ENCODE measurements around the gene PNPO. TPM values are rescaled to one million over a fixed set of nuclear protein-coding genes. Genes with fewer than 3 reads are reported as not detected.

The PNPO gene
- total RNA-seq (2012; rRNA removed) (32.5 and 34.1 TPM in 2 replicates), polyA plus RNA-seq (2012; rRNA removed) (13.6 and 13.9 TPM in 2 replicates), Bru-seq, nascent RNA (percentile 60 among the genes with signal in this experiment), BruChase-seq, experiment 1, labeled RNA remaining after a 6-hour chase (percentile 77 among the genes with signal in this experiment), BruChase-seq, experiment 2, labeled RNA remaining after a 2-hour chase (percentile 64 among the genes with signal in this experiment)
- polyA plus RNA-seq (2012; cell fraction: cytosol; rRNA removed): 11.0 and 37.1 TPM in 2 replicates
- polyA plus RNA-seq (2012; cell fraction: nucleus; rRNA removed; ENCODE audit: low replicate concordance): 5.8 and 9.0 TPM in 2 replicates
- long read RNA-seq, transcript PNPO-217 (7 exons, 3,465 nt): major isoform, 23 of 28 reads
- long read RNA-seq, partial matches to known transcripts: 2 of 28 reads
- long read RNA-seq, other reads (novel, unspliced or antisense): 0 of 28 reads

DNA sequence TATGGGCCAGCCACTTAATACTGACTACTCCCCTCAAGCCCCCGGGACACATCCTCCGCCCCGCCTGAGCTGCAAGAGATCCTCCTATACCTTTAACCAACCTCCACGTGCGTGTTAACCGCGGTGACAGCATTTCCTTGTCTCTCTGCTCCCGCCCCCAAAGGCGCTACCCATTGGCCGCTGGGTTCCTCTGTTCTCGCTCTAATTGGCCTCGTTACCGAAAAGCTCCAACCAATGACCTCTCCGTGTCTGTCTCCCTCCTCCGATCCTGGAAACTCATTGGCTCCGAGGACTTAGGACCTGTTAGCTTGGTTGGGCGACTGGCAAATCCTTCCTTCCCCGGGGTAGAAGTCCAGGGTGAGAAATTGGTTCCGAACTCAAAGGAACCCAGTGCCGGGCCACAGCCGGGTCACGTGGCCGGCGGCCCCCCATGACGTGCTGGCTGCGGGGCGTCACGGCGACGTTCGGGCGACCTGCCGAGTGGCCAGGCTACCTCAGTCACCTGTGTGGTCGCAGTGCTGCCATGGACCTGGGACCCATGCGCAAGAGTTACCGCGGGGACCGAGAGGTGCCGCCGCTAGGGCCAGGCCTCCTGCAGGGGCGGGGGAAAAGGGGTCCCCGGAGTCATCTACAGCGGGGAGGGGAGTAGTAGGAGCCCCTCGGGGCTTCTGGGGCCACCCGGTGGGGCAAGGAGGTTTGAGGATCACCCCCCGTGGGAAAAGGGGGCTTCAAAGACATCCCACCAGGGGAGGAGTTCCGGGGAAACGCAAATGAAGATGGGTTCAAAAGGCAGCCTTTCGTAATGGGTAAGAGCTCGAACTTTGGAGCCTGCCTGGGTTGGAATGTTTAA is at the start of gene PNPO:
Gene PNPO (plus strand): TSS at position 326 of the 850 bp plus-strand sequence. CDS start 105 bp downstream, at position 431.
- Histone ChIP-seq H2AK5ac (ENCODE audit: low read depth, low read length) (peak within 1 kb of the TSS; percentile 89), H4K20me1 (ENCODE audit: insufficient read depth, low read length) (no peaks in the 10 kb centered on the region), H3K9ac (ENCODE audit: low read depth, low read length) (peak within 1 kb of the TSS; percentile 42), H3K9me1 (ENCODE audit: insufficient read depth, low read length) (peaks cover 8% of the 10 kb centered on the region; the same call in 1 of the 2 replicates), H2BK120ac (ENCODE audit: low read depth, low read length) (peak within 1 kb of the TSS; percentile 49; the same call in 1 of the 2 replicates), H4K8ac (ENCODE audit: low read depth in 2 of 2, low read length in 2 of 2) (peak within 1 kb of the TSS; percentile 95 to 97), H3K14ac (replicated peaks; ENCODE audit: low read depth, low read length) (peak within 1 kb of the TSS; percentile 80), H3K4me1 (ENCODE audit: control insufficient read depth, insufficient read depth, low read length) (peaks cover 2% of the 10 kb centered on the region; the same call in 1 of the 2 replicates), H3K56ac (ENCODE audit: extremely low read depth, insufficient read depth, low read length) (peak within 1 kb of the TSS; percentile 8; the same call in 1 of the 2 replicates), H3K27me3 (ENCODE audit: control insufficient read depth, insufficient read depth, low read length) (no peaks in the 10 kb centered on the region), H2BK5ac (ENCODE audit: low read depth, low read length, poor library complexity, severe bottlenecking) (no peak within 1 kb of the TSS), H2AFZ (replicated peaks; ENCODE audit: low read length, poor library complexity) (peak within 1 kb of the TSS; percentile 93), H4K91ac (ENCODE audit: insufficient read depth, low read depth, low read length) (peak within 1 kb of the TSS; percentile 64), H3K4me3 (ENCODE audit: insufficient read depth, low read depth, low read length) (peak within 1 kb of the TSS; percentile 70), H3K4me2 (ENCODE audit: low read depth, low read length) (peak within 1 kb of the TSS; percentile 84), H3K9me3 (ENCODE audit: control insufficient read depth, insufficient read depth, low read length) (no peaks in the 10 kb centered on the region), H3K23ac (ENCODE audit: low read depth, low read length) (peak within 1 kb of the TSS; percentile 48; the same call in 1 of the 2 replicates), H4K5ac (ENCODE audit: low read depth, low read length) (peak within 1 kb of the TSS; percentile 82), H3K79me1 (ENCODE audit: low read depth in 1 of 2, low read length in 2 of 2) (peaks cover 8 to 22% of the 10 kb centered on the region in 2 experiments), H3K36me3 (ENCODE audit: control insufficient read depth, insufficient read depth, low read length) (peaks cover 2% of the 10 kb centered on the region), H2BK20ac (ENCODE audit: low read depth, low read length) (no peak within 1 kb of the TSS), H3K27ac (ENCODE audit: insufficient read depth, low read length) (peak within 1 kb of the TSS; percentile 39; the same call in 1 of the 2 replicates), H2BK15ac (ENCODE audit: low read depth, low read length) (peak within 1 kb of the TSS; percentile 41; the same call in 2 of the 3 replicates), H3K18ac (ENCODE audit: low read depth, low read length) (no peak within 1 kb of the TSS), H2AK9ac (replicated peaks; ENCODE audit: low read depth, low read length, poor library complexity) (peak within 1 kb of the TSS; percentile 88), H3K4ac (ENCODE audit: low read depth, low read length) (peak within 1 kb of the TSS; percentile 76)
- intact Hi-C loops (cut with micrococcal nuclease): loop anchor here (1.0 kb wide), 1 partner anchor 45 kb away; the partner anchor contains the start of gene SP2
- no peak for TF ChIP-seq RCOR1 (IDR thresholded peaks at IDR 0.05; ENCODE audit: insufficient replicate concordance, low read length)
- peak; percentile 36; the same call in 1 of the 2 replicates for TF ChIP-seq RFX5 (IDR thresholded peaks at IDR 0.05; ENCODE audit: low read depth, low read length)
- peak; percentile 84 for TF ChIP-seq BHLHE40 (IDR thresholded peaks at IDR 0.05; ENCODE audit: low read depth, low read length)
- TF ChIP-seq POLR2A (IDR thresholded peaks at IDR 0.05; ENCODE audit: low read depth, low read length): no peak
- TF ChIP-seq MAFK (IDR thresholded peaks at IDR 0.05; ENCODE audit: low read depth, low read length): no peak
- peak; percentile 90; the same call in 1 of the 2 replicates for TF ChIP-seq MXI1 (IDR thresholded peaks at IDR 0.05; ENCODE audit: borderline replicate concordance, low read depth, low read length)
- TF ChIP-seq FOS (IDR thresholded peaks at IDR 0.05; ENCODE audit: low read depth, low read length): peak; percentile 19; the same call in 1 of the 2 replicates
- TF ChIP-seq MAZ (IDR thresholded peaks at IDR 0.05; ENCODE audit: borderline replicate concordance, low read depth, low read length): no peak
- no peak for TF ChIP-seq CHD1 (IDR thresholded peaks at IDR 0.05; ENCODE audit: low read depth, low read length)
- TF ChIP-seq CEBPB (IDR thresholded peaks at IDR 0.05; ENCODE audit: low read depth, low read length): no peak
- peak; percentile 77 for TF ChIP-seq USF2 (IDR thresholded peaks at IDR 0.05; ENCODE audit: low read depth, low read length)
- no peak for TF ChIP-seq SMC3 (IDR thresholded peaks at IDR 0.05; ENCODE audit: low read depth, low read length)
- POLR2A ChIA-PET (ENCODE audit: unreplicated experiment): no interaction called here
- in situ Hi-C loops (cut with MboI; ENCODE audit: low sequenced_read_pairs): no loop called here
- dilution Hi-C loops (cut with HindIII; ENCODE audit: low sequenced_read_pairs, unreplicated experiment): no loop called here
- ATAC-seq (ENCODE audit: low read depth) (peak; percentile 100), DNase-seq (peak; percentile 97)
- no TSS peak for BruUV-seq (replicated peaks)
- CTCF ChIA-PET: interaction anchor here (0.6 to 1.6 kb wide), 6 partner anchors 19 to 69 kb away, joined by 3 to 4 read pairs (median 3); partner anchors contain the start of gene CDK5RAP3
- WGBS, 2 experiments (ENCODE audit: extremely low coverage in 2 of 2, insufficient read length in 1 of 2): 1% methylated on average over 18 of the region's 50 CpGs; no CpG with 5 or more reads in 1 of the 2 experiments
